HG03280 (cell line): ENCODE results near the gene FGFR2.

ENCODE experiments used
- ATAC-seq: cut with Tn5 transposase; IDR thresholded peaks from one replicate; pipeline ENCODE4 v1.9.1; 2021; ENCODE audit warnings: mild to moderate bottlenecking, moderate library complexity; ENCODE audit not compliant: unreplicated experiment

The FGFR2 gene

GRCh38 chr10:121500701-121501332 is 97.4 kb downstream of the FGFR2 start:
- ATAC-seq, result no peak

GRCh38 chr10:121497513-121498470 is 100.5 kb downstream of the FGFR2 start:
- ATAC-seq, result no peak

GRCh38 chr10:121495719-121496118 is 102.5 kb downstream of the FGFR2 start:
- no peak for ATAC-seq

- ATAC-seq, result no peak
These were observed 103.9 kb downstream of the FGFR2 start for GRCh38 chr10:121494296-121494695.

GRCh38 chr10:121493521-121493920 is 104.7 kb downstream of the FGFR2 start:
- no peak for ATAC-seq

GRCh38 chr10:121490871-121491519 is 107.2 kb downstream of the FGFR2 start:
- no peak for ATAC-seq

GRCh38 chr10:121485436-121486139 is 112.7 kb downstream of the FGFR2 start:
- no peak for ATAC-seq

GRCh38 chr10:121484816-121485215 is 113.4 kb downstream of the FGFR2 start:
- ATAC-seq, result no peak

- no peak for ATAC-seq
These were observed 113.8 kb downstream of the FGFR2 start for GRCh38 chr10:121484401-121484800.

GRCh38 chr10:121481180-121481579 is 117.1 kb downstream of the FGFR2 start:
- no peak for ATAC-seq

- no peak for ATAC-seq
These were observed 119.7 kb downstream of the FGFR2 start for GRCh38 chr10:121478556-121478955.

GRCh38 chr10:121469797-121470606 is 128.2 kb downstream of the FGFR2 start:
- ATAC-seq, result no peak

- no peak for ATAC-seq
These were observed 129.5 kb downstream of the FGFR2 start for GRCh38 chr10:121468726-121469125.

GRCh38 chr10:121466424-121466823 is 131.8 kb downstream of the FGFR2 start:
- ATAC-seq, result no peak

GRCh38 chr10:121465215-121465614 is 133.0 kb downstream of the FGFR2 start:
- ATAC-seq, result no peak

GRCh38 chr10:121464517-121464916 is 133.7 kb downstream of the FGFR2 start:
- ATAC-seq, result no peak

- ATAC-seq, result no peak
These were observed 135.3 kb downstream of the FGFR2 start for GRCh38 chr10:121462955-121463354.

- ATAC-seq, result no peak
These were observed 136.0 kb downstream of the FGFR2 start for GRCh38 chr10:121462281-121462680.

GRCh38 chr10:121461307-121461706 is 136.9 kb downstream of the FGFR2 start:
- ATAC-seq, result no peak

GRCh38 chr10:121460733-121461132 is 137.5 kb downstream of the FGFR2 start:
- ATAC-seq, result no peak
